ENCODE measurements around the gene MRPL24. TPM values are rescaled to one million over a fixed set of nuclear protein-coding genes. Genes with fewer than 3 reads are reported as not detected.

MRPL24 gene
- total and polyA plus RNA-seq, 2 of the 13 experiments (the other 11 are each of a cell fraction or from before 2014, with no cell fraction given): 38.1 to 42.9 TPM

DNA sequence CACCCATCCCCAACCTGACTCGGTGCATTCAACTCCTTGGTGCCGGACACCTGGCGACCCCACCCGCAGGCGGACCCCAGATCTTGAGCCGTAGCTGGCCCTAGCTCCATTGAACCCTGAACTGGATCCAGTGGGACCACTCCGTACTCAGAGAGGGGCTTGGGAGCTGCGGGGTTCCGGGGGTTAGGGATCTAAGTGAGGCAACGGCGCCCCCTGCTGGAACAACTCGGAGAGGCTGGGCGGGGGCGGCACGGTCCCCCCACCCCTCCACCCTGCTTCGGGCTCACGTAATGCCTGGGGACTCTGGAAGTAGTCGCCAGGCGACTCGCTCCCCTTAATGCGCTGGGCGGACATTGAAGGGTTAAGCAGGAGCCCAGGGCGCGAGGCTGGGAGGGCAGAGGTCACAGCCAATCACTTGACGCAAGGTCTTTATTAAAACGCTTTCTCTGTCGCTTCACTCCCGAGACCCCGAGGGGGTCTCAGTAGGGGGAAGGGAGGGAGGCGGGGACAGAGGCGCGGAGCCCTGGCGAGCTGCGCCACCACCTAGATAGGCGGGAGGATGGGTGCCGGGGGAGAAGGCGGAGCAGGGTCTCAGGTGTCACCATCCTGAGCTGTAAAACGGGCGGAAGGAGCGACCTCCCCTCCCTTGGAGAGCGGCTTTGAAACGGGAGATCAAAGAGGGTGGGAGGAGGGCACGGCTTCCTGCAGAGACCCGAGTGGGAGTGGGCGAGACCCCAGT lies 34.8 kb downstream of the MRPL24 start (continued):
- TF ChIP-seq HNRNPL (IDR thresholded peaks at IDR 0.05; ENCODE audit: low read depth, low read length): 0 out of 2 replicates have a peak, but pooled peaks have one; percentile 19

DNA sequence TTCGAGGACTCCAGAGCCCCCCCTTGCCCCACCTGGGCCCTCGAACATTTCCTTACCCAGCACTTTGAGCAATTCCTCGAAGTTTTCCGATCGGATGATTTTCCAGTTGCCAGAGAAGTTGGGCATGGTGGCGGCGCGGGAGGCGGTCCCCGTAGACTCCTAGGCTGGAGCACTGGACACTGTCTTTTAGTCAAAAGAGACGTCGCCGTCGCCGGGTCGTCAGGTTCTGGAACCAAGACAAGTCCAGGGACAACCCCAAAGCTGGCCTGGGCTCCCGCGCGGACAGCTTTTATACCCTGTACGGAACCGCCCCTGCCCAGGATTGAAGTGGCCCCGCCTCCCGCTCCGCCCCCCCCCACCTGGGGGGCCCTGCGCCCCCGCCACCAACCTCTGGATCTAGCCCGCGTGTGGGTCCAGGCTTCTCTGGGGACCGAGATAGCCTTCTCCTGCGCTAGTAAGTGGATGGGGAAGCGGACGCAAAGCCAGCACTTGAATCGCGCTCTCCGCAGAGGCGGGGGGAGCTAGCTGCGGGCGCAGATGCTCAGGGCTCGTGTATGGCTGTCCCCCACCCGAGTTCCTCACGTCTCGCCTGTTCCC lies 35.5 kb downstream of the MRPL24 start, which contains the start of gene CRABP2:
Gene CRABP2, minus strand, starts transcription at position 263 of the 597 bp plus-strand sequence. Its CDS starts 137 bp downstream, at position 126.
- Histone ChIP-seq H3K27ac (ENCODE audit: extremely low read length, insufficient read depth, low read length) (no peak within 1 kb of the TSS), H3K9me3 (ENCODE audit: low read length) (no peaks in the 10 kb centered on the region)
- TF ChIP-seq DMTF1 (CRISPR knock-in tag; IDR thresholded peaks at IDR 0.05) (no peak), ZNF841 (CRISPR knock-in tag; IDR thresholded peaks at IDR 0.05; ENCODE audit: borderline replicate concordance) (no peak), GATA4 (IDR thresholded peaks at IDR 0.05; ENCODE audit: borderline replicate concordance, low read depth) (no peak), MED8 (CRISPR knock-in tag; IDR thresholded peaks at IDR 0.05; ENCODE audit: insufficient replicate concordance) (no peak), FUBP1 (CRISPR knock-in tag; IDR thresholded peaks at IDR 0.05; ENCODE audit: borderline replicate concordance) (no peak), NBN (conservative IDR thresholded peaks at IDR 0.05) (no peak), ZNF296 (CRISPR knock-in tag; conservative IDR thresholded peaks at IDR 0.05) (no peak), RFXAP (CRISPR knock-in tag; IDR thresholded peaks at IDR 0.05; ENCODE audit: borderline replicate concordance) (no peak), ARID5B (CRISPR knock-in tag; IDR thresholded peaks at IDR 0.05) (0 out of 2 replicates have a peak, but pooled peaks have one; percentile 3), SYNCRIP (IDR thresholded peaks at IDR 0.05; ENCODE audit: insufficient read depth, low read depth, low read length) (no peak)
- TF ChIP-seq, protein P1, sequence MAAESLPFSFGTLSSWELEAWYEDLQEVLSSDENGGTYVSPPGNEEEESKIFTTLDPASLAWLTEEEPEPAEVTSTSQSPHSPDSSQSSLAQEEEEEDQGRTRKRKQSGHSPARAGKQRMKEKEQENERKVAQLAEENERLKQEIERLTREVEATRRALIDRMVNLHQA (CRISPR knock-in tag; IDR thresholded peaks at IDR 0.05): no peak

More for the DNA sequence above, 35.5 kb downstream of the MRPL24 start, which contains the start of gene CRABP2:
- peak within 1 kb of the TSS; percentile 91 for H3K4me2 ChIP-seq (ENCODE audit: low read depth, low read length)
- H3K36me3 ChIP-seq (replicated peaks in 1 of 2; ENCODE audit: control insufficient read depth in 1 of 2, insufficient read depth in 2 of 2, low read length in 2 of 2): no peaks in the 10 kb centered on the region
- no peak for DNase-seq (ENCODE audit: low spot score)
- peak within 1 kb of the TSS; percentile 41 to 66 (median 52) for H3K4me3 ChIP-seq (replicated peaks in 1 of 3; ENCODE audit: insufficient read depth in 1 of 3, low read depth in 2 of 3, low read length in 3 of 3)
- H3K79me2 ChIP-seq (ENCODE audit: insufficient read depth, low read length): no peaks in the 10 kb centered on the region
- peak; percentile 14 for ATAC-seq
- no peak for FAIRE-seq
- CTCF ChIA-PET (ENCODE audit: low intra/inter-chr PET ratio, low total read pairs): interaction anchor here (2.0 to 3.0 kb wide), 2 partner anchors 16 to 20 kb away, joined by 6 to 30 read pairs; no protein-coding TSS in a partner anchor
- no TSS peak for BruUV-seq (replicated peaks)
- WGBS (ENCODE audit: low lambda C conversion rate): 4% methylated on average over 16 of the region's 42 CpGs
- peaks cover 25% of the 10 kb centered on the region for H3K4me1 ChIP-seq (ENCODE audit: insufficient read depth, low read length)
- H2AFZ ChIP-seq (ENCODE audit: low read length): no peak within 1 kb of the TSS
- POLR2A ChIA-PET: interaction anchor here (1.2 to 3.2 kb wide), 5 partner anchors 16 to 44 kb away, joined by 3 to 20 read pairs (median 4); partner anchors contain the start of genes ISG20L2 and METTL25B
- no peak within 1 kb of the TSS; the same call in 1 of the 2 replicates for H3K9ac ChIP-seq (ENCODE audit: insufficient read depth, low read depth, low read length)
- H3K27me3 ChIP-seq (ENCODE audit: control insufficient read depth in 1 of 2, insufficient read depth in 2 of 2, low read length in 2 of 2): peaks cover 11 to 81% of the 10 kb centered on the region in 2 experiments
- in situ Hi-C loops (cut with HindIII; ENCODE audit: extremely low pct_ligation_motif_present, low pct_unique_long_range_greater_than_20kb) (no loop called here), intact Hi-C loops (cut with micrococcal nuclease; ENCODE audit: unreplicated experiment) (no loop called here)
- no peaks in the 10 kb centered on the region for H4K20me1 ChIP-seq (ENCODE audit: insufficient read depth, low read length)

Measured in HepG2 (cell line).